Kidney epithelial cell (primary cell): ENCODE results near the gene CDKN2AIP. TPM values are rescaled to one million over a fixed set of nuclear protein-coding genes. Genes with fewer than 3 reads are reported as not detected.

Experiments
- DNase-seq: peaks from one replicate; pipeline ENCODE4 v3.0.0-alpha.2; 2010; ENCODE audit warnings: low read depth
- H3K27me3 ChIP-seq: 2 replicates; pipeline ENCODE4 v1.6.0; 2011; ENCODE audit warnings: low read length; ENCODE audit not compliant: control insufficient read depth, insufficient read depth
- H3K36me3 ChIP-seq: 2 replicates; pipeline ENCODE4 v1.5.1; 2011; ENCODE audit warnings: low read length; ENCODE audit not compliant: control insufficient read depth, insufficient read depth
- H3K4me3 ChIP-seq: 2 replicates; pipeline ENCODE4 v1.5.1; 2011; ENCODE audit warnings: low read depth, mild to moderate bottlenecking, control low read depth, low read length
- total RNA-seq: library from RNA; depleted of rRNA; stranded (reverse); fragments of >200 nt; gene quantifications from 2 replicates; pipeline ENCODE4 v1.2.3, GENCODE V29; 2015
- TF ChIP-seq, protein P1 (sequence below): IDR thresholded peaks from 2 replicates; pipeline ENCODE4 v1.5.1; 2011; ENCODE audit warnings: mild to moderate bottlenecking, moderate library complexity, low read length, control low read depth, inconsistent platforms; ENCODE audit not compliant: insufficient read depth, poor library complexity, severe bottlenecking

The CDKN2AIP gene
- total RNA-seq, 1 donor from 2014 or later = 28.5 TPM

DNA sequence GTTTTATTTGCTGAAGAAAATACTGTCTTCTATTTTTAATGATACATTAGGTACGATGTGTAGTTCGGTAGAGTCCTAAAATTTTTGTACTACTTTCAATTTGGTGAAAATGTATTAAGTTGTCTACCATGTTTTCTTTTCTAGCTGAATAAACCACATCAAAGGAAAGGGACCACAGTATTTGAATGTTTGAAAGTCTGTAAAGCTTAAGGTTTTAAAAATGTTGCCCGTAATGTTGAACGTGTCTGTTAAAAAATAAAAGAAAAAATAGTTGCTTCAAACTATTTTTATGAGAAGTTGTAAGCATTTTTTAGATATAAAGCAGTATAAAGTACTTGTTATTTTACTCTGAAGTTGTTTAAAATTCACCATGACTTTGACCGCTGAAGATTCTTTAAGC, 3.2 kb downstream of the CDKN2AIP start:
- no peak overlapping the region for H3K4me3 ChIP-seq
- H3K27me3 ChIP-seq = no peaks in the 10 kb centered on the region

DNA sequence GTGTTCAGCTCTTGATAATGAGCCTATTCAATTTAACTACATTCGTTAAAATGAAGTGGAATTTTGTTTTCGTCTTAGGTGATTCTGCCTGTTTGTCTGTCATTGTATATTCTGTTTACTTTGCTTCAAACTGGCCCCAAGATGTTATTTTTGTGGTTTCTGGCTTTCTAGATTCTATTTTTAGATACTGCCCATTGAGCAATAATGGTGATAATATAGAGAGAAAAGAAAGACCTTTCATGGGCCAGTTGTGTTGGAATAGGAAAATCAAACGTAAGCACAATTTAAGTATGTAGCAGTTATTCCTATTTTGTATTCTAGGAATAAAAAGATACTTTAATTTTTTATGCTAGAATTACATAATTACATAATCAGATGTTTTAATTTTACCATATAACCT, 4.0 kb downstream of the CDKN2AIP start:
- Histone ChIP-seq H3K4me3 (no peak overlapping the region), H3K36me3 (peaks cover 4% of the 10 kb centered on the region), H3K27me3 (no peaks in the 10 kb centered on the region)
- TF ChIP-seq, protein P1, sequence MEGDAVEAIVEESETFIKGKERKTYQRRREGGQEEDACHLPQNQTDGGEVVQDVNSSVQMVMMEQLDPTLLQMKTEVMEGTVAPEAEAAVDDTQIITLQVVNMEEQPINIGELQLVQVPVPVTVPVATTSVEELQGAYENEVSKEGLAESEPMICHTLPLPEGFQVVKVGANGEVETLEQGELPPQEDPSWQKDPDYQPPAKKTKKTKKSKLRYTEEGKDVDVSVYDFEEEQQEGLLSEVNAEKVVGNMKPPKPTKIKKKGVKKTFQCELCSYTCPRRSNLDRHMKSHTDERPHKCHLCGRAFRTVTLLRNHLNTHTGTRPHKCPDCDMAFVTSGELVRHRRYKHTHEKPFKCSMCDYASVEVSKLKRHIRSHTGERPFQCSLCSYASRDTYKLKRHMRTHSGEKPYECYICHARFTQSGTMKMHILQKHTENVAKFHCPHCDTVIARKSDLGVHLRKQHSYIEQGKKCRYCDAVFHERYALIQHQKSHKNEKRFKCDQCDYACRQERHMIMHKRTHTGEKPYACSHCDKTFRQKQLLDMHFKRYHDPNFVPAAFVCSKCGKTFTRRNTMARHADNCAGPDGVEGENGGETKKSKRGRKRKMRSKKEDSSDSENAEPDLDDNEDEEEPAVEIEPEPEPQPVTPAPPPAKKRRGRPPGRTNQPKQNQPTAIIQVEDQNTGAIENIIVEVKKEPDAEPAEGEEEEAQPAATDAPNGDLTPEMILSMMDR = no peak
- DNase-seq = no peak

More for the DNA sequence above, 3.2 kb downstream of the CDKN2AIP start:
- TF ChIP-seq, protein P1 = no peak
- peaks cover 4% of the 10 kb centered on the region for H3K36me3 ChIP-seq
- DNase-seq = no peak

DNA sequence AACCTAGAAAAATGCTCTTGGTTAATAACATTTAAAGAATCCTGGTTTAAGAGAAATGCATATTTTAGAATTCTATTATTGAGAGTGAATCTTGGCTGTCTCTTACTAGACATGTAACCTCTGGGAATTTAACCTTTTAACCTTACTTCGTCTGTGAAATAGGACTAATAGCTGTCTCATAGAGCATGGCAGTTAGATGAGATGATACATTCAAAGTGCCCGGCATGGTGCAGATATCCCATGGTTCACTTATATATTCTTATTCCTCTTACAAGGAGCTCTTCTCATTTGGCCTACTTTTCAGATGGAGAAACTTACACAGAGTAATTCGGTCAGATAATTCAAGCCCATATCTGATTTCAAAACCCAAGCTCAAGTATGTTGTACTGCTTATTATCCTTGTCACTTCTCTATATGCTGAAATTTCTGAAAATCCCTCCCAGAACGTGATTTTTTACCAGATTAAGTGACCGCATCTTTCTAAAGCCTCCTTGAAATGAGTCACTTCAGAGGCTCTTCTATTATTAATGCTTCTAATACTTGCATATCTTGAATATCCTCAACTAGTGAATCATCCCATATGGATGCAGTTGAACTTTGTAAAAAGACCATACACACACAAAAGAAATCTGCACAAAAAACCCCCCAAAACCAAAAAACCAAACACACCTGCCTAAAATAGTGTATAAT, 4.9 kb downstream of the CDKN2AIP start:
- TF ChIP-seq, protein P1 = no peak
- peaks cover 4% of the 10 kb centered on the region for H3K36me3 ChIP-seq
- H3K4me3 ChIP-seq = no peak overlapping the region
- no peaks in the 10 kb centered on the region for H3K27me3 ChIP-seq
- DNase-seq = no peak

DNA sequence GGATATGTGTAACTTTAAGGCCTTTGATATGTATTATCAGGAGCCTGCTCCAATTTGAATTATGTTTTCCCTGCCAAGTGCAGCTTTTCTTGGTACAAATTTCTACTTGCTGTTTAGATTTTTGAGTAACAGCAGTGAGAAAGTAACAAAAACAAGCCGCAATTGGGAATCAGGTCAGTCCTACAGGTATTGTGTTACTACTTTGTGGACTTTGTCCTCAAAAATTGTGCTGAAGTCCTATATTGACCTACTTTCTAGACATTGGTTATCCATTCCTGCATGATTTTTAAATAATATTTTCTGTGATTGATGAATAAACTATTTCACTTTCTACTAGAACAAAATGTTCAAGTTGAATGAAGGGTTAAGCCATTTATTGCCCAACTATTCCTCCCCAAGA, 5.7 kb downstream of the CDKN2AIP start:
- no peak overlapping the region for H3K4me3 ChIP-seq
- no peak for DNase-seq
- no peaks in the 10 kb centered on the region for H3K27me3 ChIP-seq
- peaks cover 4% of the 10 kb centered on the region for H3K36me3 ChIP-seq
- TF ChIP-seq, protein P1 = no peak

DNA sequence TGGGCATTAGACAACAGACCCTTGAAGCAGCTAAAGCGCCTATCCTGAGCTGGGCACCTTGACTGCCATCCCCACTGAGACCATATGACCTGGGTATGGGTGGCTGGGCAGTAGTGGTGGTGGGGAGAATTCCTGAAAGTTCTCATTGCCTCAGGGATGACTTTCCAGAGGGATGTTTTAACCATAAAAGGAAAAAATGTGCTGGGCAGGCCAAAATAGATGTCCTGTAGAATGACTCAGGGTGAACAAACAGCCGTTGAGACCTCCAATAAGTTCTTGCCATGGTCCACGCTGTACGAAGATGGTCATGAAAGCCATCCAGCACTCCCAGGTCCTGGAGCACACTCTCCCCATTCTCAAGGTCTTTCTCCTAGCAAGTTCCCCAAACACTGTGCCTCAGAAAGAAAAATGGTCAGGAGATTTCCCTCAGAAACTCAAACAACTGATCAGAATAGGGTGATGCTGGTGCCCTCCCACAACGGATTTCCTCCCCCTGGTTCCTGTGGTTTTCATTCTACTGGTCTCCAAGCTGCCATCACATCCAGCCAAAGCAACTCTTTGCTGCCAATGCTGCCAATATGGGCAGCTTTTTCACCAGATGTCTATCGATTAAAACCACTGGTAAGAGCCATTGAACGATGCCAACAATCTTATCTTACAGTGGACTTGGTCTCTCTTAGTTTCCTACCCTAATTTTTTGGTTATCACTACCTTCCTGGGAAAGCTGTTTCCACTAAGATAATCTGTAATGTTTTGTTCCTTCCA, 11.2 kb downstream of the CDKN2AIP start:
- TF ChIP-seq, protein P1 = no peak
- Histone ChIP-seq H3K27me3 (no peaks in the 10 kb centered on the region), H3K4me3 (no peak overlapping the region), H3K36me3 (no peaks in the 10 kb centered on the region)
- no peak for DNase-seq
